Activated CD4-positive, CD25-positive, alpha-beta regulatory T cell treated with anti-CD3 and anti-CD28 coated beads, Interleukin-2, amount 50 U/mL, for 16 hours (primary cell): ENCODE data around the gene PBX3.

Experiments
- DNase-seq: peaks from one replicate; pipeline ENCODE4 v3.0.0-alpha.2; 2020; ENCODE audit warnings: low read depth, low spot score

The PBX3 gene

DNA sequence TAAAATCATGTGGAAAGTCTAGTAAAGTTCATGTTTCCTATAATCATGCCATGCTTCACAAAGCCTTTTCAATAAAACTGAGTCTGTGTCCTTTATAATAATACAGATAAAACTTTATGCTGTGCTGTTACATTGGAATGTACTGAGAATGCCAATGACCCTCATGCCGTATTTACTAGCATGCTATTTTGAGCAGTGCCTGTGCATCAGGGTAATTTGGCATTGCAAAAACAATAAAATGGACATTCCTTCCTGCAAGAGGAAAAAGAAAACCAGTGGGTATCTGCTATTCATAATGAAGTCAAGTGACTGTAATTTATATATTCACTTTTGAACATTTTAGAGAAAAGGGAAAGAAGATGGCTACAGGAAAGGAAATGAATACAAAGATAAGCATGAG, 159.0 kb downstream of the PBX3 start:
- no peak for DNase-seq

GRCh38 chr9:125906893-125907292, 159.7 kb downstream of the PBX3 start:
- no peak for DNase-seq

- DNase-seq = no peak
These were observed 161.0 kb downstream of the PBX3 start for GRCh38 chr9:125908136-125908535.

GRCh38 chr9:125908966-125909365, 161.8 kb downstream of the PBX3 start:
- no peak for DNase-seq

- no peak for DNase-seq
These were observed 162.3 kb downstream of the PBX3 start for GRCh38 chr9:125909459-125909858.

GRCh38 chr9:125910286-125910685, 163.1 kb downstream of the PBX3 start:
- no peak for DNase-seq

- no peak for DNase-seq
These were observed 164.9 kb downstream of the PBX3 start for GRCh38 chr9:125911861-125912644.

DNA sequence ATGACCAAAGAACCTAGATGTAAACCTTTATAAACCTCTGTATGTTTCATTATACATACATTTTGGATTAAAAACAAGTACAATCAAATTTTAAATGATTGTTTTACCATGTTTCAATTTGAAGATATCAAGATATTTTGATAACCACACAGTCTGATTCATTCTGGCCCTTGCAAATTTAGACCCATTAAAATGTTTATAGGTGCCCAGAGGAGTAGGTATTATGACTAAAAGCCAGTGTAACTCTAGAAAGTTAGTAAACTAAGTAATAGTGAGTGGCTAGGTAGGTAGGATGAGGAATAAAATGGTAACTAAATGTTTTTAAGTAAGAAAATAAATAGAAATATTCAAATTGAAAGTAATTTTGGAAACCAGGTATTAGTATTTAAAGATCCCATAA, 165.5 kb downstream of the PBX3 start:
- no peak for DNase-seq

- DNase-seq = no peak
These were observed 166.4 kb downstream of the PBX3 start for GRCh38 chr9:125913551-125913950.

GRCh38 chr9:125914411-125914810, 167.2 kb downstream of the PBX3 start:
- no peak for DNase-seq

DNA sequence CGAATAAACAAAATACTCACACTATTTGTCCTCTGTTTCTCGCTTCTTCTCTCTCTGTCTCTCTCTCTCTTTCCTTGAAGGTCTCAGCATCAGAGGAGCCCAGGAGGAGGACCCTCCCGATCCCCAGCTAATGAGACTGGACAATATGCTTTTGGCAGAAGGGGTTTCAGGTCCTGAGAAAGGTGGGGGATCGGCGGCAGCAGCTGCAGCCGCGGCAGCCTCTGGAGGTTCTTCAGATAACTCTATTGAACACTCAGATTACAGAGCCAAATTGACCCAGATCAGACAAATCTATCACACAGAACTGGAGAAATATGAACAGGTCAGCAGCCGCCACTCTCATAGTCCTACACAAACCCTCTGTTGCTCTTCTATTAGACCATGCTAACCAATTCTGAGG, 168.4 kb downstream of the PBX3 start:
- no peak for DNase-seq

DNA sequence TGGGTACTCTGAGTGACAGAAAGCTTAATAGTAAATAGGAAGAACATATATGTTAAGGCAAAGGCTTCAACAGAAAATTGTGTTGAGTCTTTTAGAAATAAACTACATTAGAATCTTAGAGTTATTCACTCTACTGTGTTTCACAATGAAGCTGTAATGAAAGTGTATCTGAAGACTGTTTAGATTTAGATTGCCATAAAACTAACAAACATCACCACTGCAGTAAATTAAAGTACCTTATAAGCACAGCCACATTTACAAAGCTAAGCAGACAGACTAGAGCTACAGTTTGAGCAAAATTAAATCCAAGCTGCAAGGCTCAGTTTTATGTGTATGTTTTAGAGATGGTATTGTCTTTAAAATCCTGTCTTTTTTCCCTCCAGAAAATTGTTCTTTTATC, 172.4 kb downstream of the PBX3 start:
- DNase-seq = no peak

DNA sequence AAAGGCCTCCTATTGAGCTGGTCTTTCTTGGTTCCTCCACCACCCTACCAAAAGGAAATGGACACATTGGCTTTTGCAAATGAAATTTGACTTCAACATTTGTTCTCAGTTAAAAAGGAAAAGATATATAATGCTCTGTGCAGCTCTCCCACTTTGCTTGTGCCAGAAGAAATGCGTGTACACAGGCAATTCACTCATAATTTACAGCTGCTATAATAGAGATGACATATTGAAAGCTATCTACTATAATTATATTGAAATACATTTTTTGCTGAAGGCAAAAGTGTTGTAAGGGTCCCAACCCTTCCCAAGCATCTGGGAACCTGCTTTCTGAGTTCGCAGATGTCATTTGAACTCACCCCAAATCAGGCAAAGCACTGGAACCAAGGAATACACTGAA, 173.2 kb downstream of the PBX3 start:
- DNase-seq = no peak

DNA sequence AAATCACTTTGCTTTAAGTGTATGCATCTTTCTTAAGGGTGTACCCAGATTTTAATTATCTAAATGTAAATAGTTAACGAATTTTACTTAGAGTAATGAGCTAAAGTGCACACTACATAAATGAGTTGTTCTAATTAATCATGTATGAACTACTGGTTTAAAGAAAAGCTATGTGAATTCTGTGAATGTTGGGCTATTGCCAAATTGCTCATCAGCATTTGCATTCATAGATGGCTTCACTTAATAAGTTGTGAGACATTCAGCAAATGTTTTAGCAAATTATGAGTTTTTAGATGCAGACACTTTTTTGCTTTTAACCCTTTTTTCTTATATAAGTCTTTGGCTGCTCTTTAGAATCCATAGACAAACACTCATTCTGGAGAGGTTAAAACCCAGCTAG, 175.7 kb downstream of the PBX3 start:
- DNase-seq = no peak

- DNase-seq = no peak
These were observed 177.2 kb downstream of the PBX3 start for GRCh38 chr9:125924351-125924750.

DNA sequence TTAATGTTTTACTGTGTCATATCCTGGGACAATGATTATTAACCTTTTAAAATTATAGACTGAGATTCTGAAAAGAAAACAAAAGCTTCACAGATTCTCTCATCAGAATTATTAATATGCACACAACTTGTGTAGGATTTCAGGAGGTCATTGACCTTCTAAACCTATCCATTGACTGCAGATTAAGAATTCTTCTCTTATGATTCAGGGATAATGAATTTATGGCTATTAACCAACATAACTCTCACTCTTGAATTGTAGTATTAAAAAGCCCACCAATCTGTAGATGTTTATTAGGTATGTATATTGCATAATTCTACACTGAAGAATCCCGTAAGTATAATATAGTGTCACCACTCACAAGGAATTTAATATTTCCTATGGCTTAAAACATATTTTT, 179.8 kb downstream of the PBX3 start:
- no peak for DNase-seq

DNA sequence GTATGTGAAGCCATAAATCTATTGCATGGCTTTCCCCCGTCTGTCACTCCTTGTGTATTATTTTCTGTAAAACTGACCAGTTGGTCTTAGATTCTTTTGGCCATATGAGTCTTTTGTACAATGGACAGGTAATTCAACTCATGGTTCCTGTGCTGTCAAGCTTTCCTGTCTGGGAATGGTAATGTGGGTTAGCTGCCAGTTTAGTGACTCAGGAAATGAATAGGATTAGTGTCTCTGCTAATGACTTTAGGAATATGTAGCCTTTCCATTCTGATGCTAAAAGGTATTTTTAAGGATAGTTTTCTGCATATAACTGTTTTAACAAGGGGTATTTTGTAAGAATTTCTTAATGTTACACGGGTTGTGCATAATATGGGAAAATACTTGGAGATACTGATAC, 182.7 kb downstream of the PBX3 start:
- DNase-seq = no peak

DNA sequence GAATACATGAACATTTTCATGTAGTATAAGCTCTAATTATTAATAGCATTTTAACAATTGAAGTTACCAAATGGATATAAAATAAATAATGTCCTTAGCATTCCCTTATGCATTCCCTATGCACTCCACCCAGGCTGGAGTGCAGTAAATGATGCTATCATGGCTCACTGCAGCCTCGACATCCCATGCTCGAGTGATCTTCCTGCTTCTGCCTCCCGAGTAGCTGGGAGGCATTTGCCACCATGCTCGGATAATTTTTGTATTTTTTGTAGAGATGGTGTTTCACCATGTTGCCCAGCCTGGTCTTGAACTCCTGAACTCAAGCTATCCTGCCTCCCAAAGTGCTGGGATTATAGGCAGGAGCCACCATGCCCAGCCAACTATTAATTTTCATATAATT, 184.0 kb downstream of the PBX3 start:
- no peak for DNase-seq

GRCh38 chr9:125932012-125932411, 184.8 kb downstream of the PBX3 start:
- no peak for DNase-seq

GRCh38 chr9:125932746-125933455, 185.7 kb downstream of the PBX3 start:
- DNase-seq = no peak

- no peak for DNase-seq
These were observed 195.0 kb downstream of the PBX3 start for GRCh38 chr9:125942125-125942524.

GRCh38 chr9:125943831-125944230, 196.7 kb downstream of the PBX3 start:
- no peak for DNase-seq

DNA sequence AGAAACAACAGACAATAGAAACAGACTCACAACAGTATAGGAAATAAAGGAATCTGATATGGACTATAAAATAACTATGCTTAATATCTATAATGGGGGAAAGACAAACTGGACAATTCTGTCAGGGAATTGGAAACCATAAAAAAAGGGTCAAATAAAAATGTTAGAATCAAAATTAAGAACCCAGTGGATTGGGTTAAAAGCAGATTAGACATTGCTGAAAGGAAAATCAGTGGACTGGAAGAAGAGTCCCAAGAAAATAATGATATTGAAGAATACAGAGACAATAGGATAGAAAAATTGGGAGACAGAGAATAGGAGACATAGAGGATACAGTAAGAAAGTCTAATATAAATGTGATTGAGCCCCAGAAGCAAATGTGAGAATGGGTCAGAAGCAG, 199.2 kb downstream of the PBX3 start:
- no peak for DNase-seq
